CD4-positive, alpha-beta memory T cell (primary cell): Measurements from ENCODE around the gene ALAS1. TPM values are rescaled to one million over a fixed set of nuclear protein-coding genes. Genes with fewer than 3 reads are reported as not detected.

ENCODE experiments used
- CTCF ChIA-PET: fragments of 350-600 bp; sonication (Branson Sonifier 250); formaldehyde crosslinking; loops from one replicate; lab custom pipeline; 2021; ENCODE audit warnings: inconsistent platforms; ENCODE audit not compliant: partially characterized antibody; lab: Charles Lee
- POLR2A ChIA-PET: fragments of 350-600 bp; sonication (Branson Sonifier 250); formaldehyde crosslinking; loops from one replicate; lab custom pipeline; 2021; ENCODE audit not compliant: partially characterized antibody; lab: Charles Lee
- DNase-seq, 5 donors: peaks; one replicate each; pipeline versions ENCODE4 v3.0.0 to v3.0.0-alpha.2; 2020 to 2022; ENCODE audit warnings: mixed read lengths in 1 of 5
- H3K27ac ChIP-seq: one replicate; pipeline ENCODE4 v1.7.0; 2013; ENCODE audit warnings: low read depth, low read length
- H3K27me3 ChIP-seq: 2 replicates; pipeline ENCODE4 v1.7.0; 2013; ENCODE audit warnings: mild to moderate bottlenecking, low read length, moderate library complexity; ENCODE audit not compliant: insufficient read depth
- H3K36me3 ChIP-seq: 2 replicates; pipeline ENCODE4 v1.7.0; 2013; ENCODE audit warnings: mild to moderate bottlenecking, low read length, moderate library complexity; ENCODE audit not compliant: insufficient read depth
- H3K4me1 ChIP-seq: 2 replicates; pipeline ENCODE4 v1.7.0; 2013; ENCODE audit warnings: mild to moderate bottlenecking, low read length, moderate library complexity; ENCODE audit not compliant: insufficient read depth
- H3K4me3 ChIP-seq, 2 donors: one replicate each; pipeline ENCODE4 v1.7.0; 2013; ENCODE audit warnings: low read length in 2 of 2, mild to moderate bottlenecking in 1 of 2
- H3K9me3 ChIP-seq, 2 donors: one replicate each; pipeline ENCODE4 v1.7.0; 2013; ENCODE audit warnings: low read length in 2 of 2, control low read depth in 1 of 2; ENCODE audit not compliant: control insufficient read depth in 1 of 2
- H3K27ac Mint-ChIP-seq, 7 donors: one replicate each; pipeline ENCODE4 v1.8.0; 2020 to 2021; ENCODE audit warnings: mixed read lengths in 7 of 7, mild to moderate bottlenecking in 6 of 7, inconsistent platforms in 3 of 7, moderate library complexity in 3 of 7
- H3K27me3 Mint-ChIP-seq, 2 donors: one replicate each; pipeline ENCODE4 v1.8.0; 2020 to 2021; ENCODE audit warnings: mixed read lengths in 2 of 2
- H3K36me3 Mint-ChIP-seq, 2 donors: one replicate each; pipeline ENCODE4 v1.8.0; 2020 to 2021; ENCODE audit warnings: mixed read lengths in 2 of 2, inconsistent platforms in 1 of 2, mild to moderate bottlenecking in 1 of 2
- H3K4me1 Mint-ChIP-seq, 4 donors: one replicate each; pipeline ENCODE4 v1.8.0; 2020 to 2021; ENCODE audit warnings: mixed read lengths in 4 of 4, mild to moderate bottlenecking in 1 of 4
- H3K4me3 Mint-ChIP-seq, 8 donors: one replicate each; pipeline ENCODE4 v1.8.0; 2020 to 2021; ENCODE audit warnings: mixed read lengths in 8 of 8, mild to moderate bottlenecking in 7 of 8, moderate library complexity in 6 of 8, inconsistent platforms in 3 of 8
- H3K9me3 Mint-ChIP-seq, 8 donors: one replicate each; pipeline ENCODE4 v1.8.0; 2020 to 2021; ENCODE audit warnings: mixed read lengths in 8 of 8, mild to moderate bottlenecking in 5 of 8, inconsistent platforms in 3 of 8, moderate library complexity in 1 of 8
- intact Hi-C: fragments of 100-400 bp; cut with micrococcal nuclease; formaldehyde crosslinking; loops from one replicate; pipeline ENCODE4 v1.15.1; 2023
- polyA plus RNA-seq, 2 donors: library from polyadenylated mRNA; unstranded; fragments of 300-500 nt; fragmentation: Illumina TruSeq; gene quantifications; one replicate each; pipeline ENCODE4 v1.2.3, GENCODE V29; 2021
- total RNA-seq, 2 experiments: library from RNA; stranded (reverse); gene quantifications; one replicate each; pipeline ENCODE4 v1.2.3, GENCODE V29; 2021

ALAS1 gene
- total and polyA plus RNA-seq, 4 experiments from 2014 or later: 30.0 to 35.4 (median 32.5) TPM

DNA sequence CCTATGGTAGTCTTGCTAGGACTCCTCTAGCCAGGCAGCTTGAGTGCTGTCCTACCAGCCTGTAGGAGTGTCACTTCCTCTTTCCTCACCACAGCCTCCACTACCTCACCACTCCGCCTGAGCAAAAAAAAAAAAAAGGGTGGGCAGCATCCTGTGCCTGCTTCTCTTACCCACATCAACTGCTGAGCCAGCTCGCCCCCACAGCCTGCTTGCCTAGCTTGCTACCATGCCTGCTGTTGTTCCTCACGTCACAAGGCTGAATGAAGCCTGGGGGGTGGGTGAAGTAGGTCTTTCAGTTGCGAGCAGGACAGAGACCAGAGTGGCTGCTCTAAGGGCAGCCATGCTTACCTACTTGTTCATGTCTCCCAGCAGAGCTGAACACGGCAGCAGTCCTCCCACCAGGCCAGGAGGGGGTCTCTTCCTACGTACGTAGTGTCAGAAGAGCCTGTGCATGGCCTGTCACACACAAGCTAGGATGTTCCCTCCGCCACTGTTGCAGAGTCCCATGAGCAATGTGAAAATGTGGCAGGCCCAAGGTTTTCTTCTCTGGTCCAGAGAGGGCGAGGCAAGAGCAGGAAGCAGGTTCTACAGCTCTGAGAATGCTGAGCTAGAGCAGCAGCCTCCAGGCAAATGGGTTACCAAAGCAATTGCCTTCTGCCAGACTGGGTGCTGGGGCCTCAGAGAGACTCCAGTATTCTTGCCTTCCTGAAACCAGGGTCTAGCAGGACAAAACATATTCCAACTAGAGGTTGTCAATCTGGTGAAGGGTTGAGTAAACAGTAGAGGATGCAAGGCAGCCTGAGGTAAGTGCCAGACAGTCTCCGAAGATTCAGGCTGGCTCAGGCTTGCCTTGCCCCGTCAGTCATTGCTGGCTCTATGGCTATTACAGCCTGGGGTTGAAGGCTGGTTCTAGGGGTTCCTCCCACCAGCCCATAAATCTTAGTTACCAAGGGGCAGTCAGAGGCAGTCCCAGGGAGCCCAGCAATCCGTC is 55.6 kb downstream of the ALAS1 start:
- CTCF ChIA-PET: interaction anchor here (1.1 to 31.1 kb wide), 9 partner anchors 8 to 86 kb away, joined by 4 to 684 read pairs (median 16); partner anchors contain the start of genes GLYCTK, PPM1M, TWF2 and WDR82
- Histone ChIP-seq H3K9me3 (no peaks in the 10 kb centered on the region), H3K4me3 (peak overlapping the region; percentile 10 to 16), H3K36me3 (peaks cover 57% of the 10 kb centered on the region), H3K27me3 (no peaks in the 10 kb centered on the region), H3K27ac (peak overlapping the region; percentile 86), H3K4me1 (peaks cover 99% of the 10 kb centered on the region)
- peaks cover 0 to 2% (median 0%) of the 10 kb centered on the region in 8 donors for H3K9me3 Mint-ChIP-seq
- peaks cover 63 to 84% of the 10 kb centered on the region in 2 donors for H3K36me3 Mint-ChIP-seq
- peak overlapping the region; percentile 97 to 100 (median 100) for H3K27ac Mint-ChIP-seq
- no peaks in the 10 kb centered on the region for H3K27me3 Mint-ChIP-seq
- peak; percentile 90 to 97 (median 93) for DNase-seq
- intact Hi-C loops: loop anchor here (1.0 kb wide), 4 partner anchors 8 to 25 kb away; partner anchors contain the start of genes PPM1M, TWF2 and WDR82
- H3K4me3 Mint-ChIP-seq: peak overlapping the region; percentile 85 to 97 (median 90)
- POLR2A ChIA-PET: interaction anchor here (0.6 to 38.1 kb wide), 14 partner anchors 7 to 514 kb away, joined by 3 to 1950 read pairs (median 6); partner anchors contain the start of genes ACY1, GLYCTK, PPM1M and TLR9
- H3K4me1 Mint-ChIP-seq: peaks cover 54 to 99% (median 82%) of the 10 kb centered on the region in 4 donors

GRCh38 chr3:52254608-52255007 is 56.6 kb downstream of the ALAS1 start:
- intact Hi-C loops: no loop called here
- Mint-ChIP-seq H3K4me1 (peaks cover 55 to 99% (median 84%) of the 10 kb centered on the region in 4 donors), H3K4me3 (peak overlapping the region in 4 of 8 donors; percentile 39 to 97 (median 90)), H3K36me3 (peaks cover 67 to 85% of the 10 kb centered on the region in 2 donors), H3K9me3 (peaks cover 0 to 2% (median 0%) of the 10 kb centered on the region in 8 donors), H3K27me3 (no peaks in the 10 kb centered on the region), H3K27ac (peak overlapping the region; percentile 97 to 100 (median 100))
- peak overlapping the region; percentile 86 for H3K27ac ChIP-seq
- no peaks in the 10 kb centered on the region for H3K9me3 ChIP-seq
- no peak overlapping the region for H3K4me3 ChIP-seq
- POLR2A ChIA-PET: interaction anchor here (1.1 to 38.1 kb wide), 4 partner anchors 14 to 29 kb away, joined by 6 to 1950 read pairs (median 114); partner anchors contain the start of genes GLYCTK, PPM1M, TLR9 and TWF2
- H3K36me3 ChIP-seq: peaks cover 57% of the 10 kb centered on the region
- peaks cover 99% of the 10 kb centered on the region for H3K4me1 ChIP-seq
- H3K27me3 ChIP-seq: no peaks in the 10 kb centered on the region
- no peak for DNase-seq
- CTCF ChIA-PET: interaction anchor here (2.4 to 31.1 kb wide), 3 partner anchors 12 to 24 kb away, joined by 11 to 684 read pairs (median 74); partner anchors contain the start of genes GLYCTK, PPM1M and WDR82

DNA sequence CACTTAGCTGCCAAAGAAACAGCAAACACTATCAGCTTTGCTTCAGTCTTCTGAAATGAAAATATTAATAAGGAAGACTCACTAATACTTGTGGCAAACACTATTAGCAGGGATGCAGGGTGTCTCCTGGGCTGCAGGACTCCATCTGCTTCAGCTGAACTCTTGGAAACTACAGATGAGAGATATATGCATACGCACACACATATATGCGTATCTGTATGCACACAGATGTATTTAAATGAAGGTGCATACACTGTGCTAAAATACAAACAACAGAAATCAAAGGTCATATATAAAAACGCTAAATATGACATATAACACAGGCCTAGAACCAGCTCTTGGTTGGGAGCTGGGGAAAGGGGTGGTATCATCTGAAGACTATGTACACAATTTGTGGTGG is 58.2 kb downstream of the ALAS1 start:
- ChIA-PET POLR2A (interaction anchor here (1.1 to 38.1 kb wide), 3 partner anchors 15 to 34 kb away, joined by 3 to 1950 read pairs (median 214); partner anchors contain the start of genes GLYCTK, PPM1M, TWF2 and WDR82), CTCF (interaction anchor here (0.9 to 31.1 kb wide), 5 partner anchors 16 to 83 kb away, joined by 3 to 684 read pairs (median 3); partner anchors contain the start of genes GLYCTK, TWF2 and WDR82)
- Histone ChIP-seq H3K9me3 (no peaks in the 10 kb centered on the region), H3K36me3 (peaks cover 60% of the 10 kb centered on the region), H3K27ac (peak overlapping the region; percentile 22), H3K4me3 (no peak overlapping the region), H3K27me3 (no peaks in the 10 kb centered on the region), H3K4me1 (peaks cover 96% of the 10 kb centered on the region)
- Mint-ChIP-seq H3K27me3 (no peaks in the 10 kb centered on the region), H3K4me1 (peaks cover 49 to 98% (median 82%) of the 10 kb centered on the region in 4 donors), H3K36me3 (peaks cover 71 to 87% of the 10 kb centered on the region in 2 donors), H3K4me3 (peak overlapping the region in 1 of 8 donors; percentile 18), H3K27ac (peak overlapping the region; percentile 87 to 100 (median 99)), H3K9me3 (peaks cover 0 to 2% (median 0%) of the 10 kb centered on the region in 8 donors)
- no peak for DNase-seq
- intact Hi-C loops: no loop called here

GRCh38 chr3:52256622-52257021 is 58.7 kb downstream of the ALAS1 start:
- no peaks in the 10 kb centered on the region for H3K27me3 ChIP-seq
- ChIA-PET POLR2A (interaction anchor here (1.1 to 38.1 kb wide), 4 partner anchors 8 to 35 kb away, joined by 3 to 1950 read pairs (median 108); partner anchors contain the start of genes GLYCTK, PPM1M, TWF2 and WDR82), CTCF (interaction anchor here (1.0 to 31.1 kb wide), 3 partner anchors 22 to 83 kb away, joined by 3 to 684 read pairs (median 11); partner anchors contain the start of genes GLYCTK and WDR82)
- peaks cover 96% of the 10 kb centered on the region for H3K4me1 ChIP-seq
- no peak for DNase-seq
- H3K36me3 ChIP-seq: peaks cover 65% of the 10 kb centered on the region
- Mint-ChIP-seq H3K4me3 (peak overlapping the region in 3 of 8 donors; percentile 25 to 53 (median 41)), H3K27me3 (no peaks in the 10 kb centered on the region), H3K4me1 (peaks cover 53 to 98% (median 84%) of the 10 kb centered on the region in 4 donors), H3K27ac (peak overlapping the region; percentile 85 to 100 (median 97)), H3K9me3 (peaks cover 0 to 2% (median 0%) of the 10 kb centered on the region in 8 donors), H3K36me3 (peaks cover 74 to 91% of the 10 kb centered on the region in 2 donors)
- intact Hi-C loops: no loop called here
- peak overlapping the region; percentile 22 for H3K27ac ChIP-seq
- H3K4me3 ChIP-seq: no peak overlapping the region
- no peaks in the 10 kb centered on the region for H3K9me3 ChIP-seq

GRCh38 chr3:52257911-52258310 is 60.0 kb downstream of the ALAS1 start:
- no peaks in the 10 kb centered on the region for H3K9me3 ChIP-seq
- H3K9me3 Mint-ChIP-seq: peaks cover 0 to 2% (median 0%) of the 10 kb centered on the region in 8 donors
- no peaks in the 10 kb centered on the region for H3K27me3 ChIP-seq
- H3K4me3 ChIP-seq: no peak overlapping the region
- intact Hi-C loops: no loop called here
- DNase-seq: no peak
- H3K4me1 Mint-ChIP-seq: peaks cover 57 to 98% (median 85%) of the 10 kb centered on the region in 4 donors
- peak overlapping the region; percentile 64 to 97 (median 86) for H3K27ac Mint-ChIP-seq
- H3K4me1 ChIP-seq: peaks cover 96% of the 10 kb centered on the region
- H3K27ac ChIP-seq: peak overlapping the region; percentile 45
- peaks cover 81 to 96% of the 10 kb centered on the region in 2 donors for H3K36me3 Mint-ChIP-seq
- peaks cover 71% of the 10 kb centered on the region for H3K36me3 ChIP-seq
- ChIA-PET POLR2A (interaction anchor here (1.1 to 38.1 kb wide), 5 partner anchors 10 to 36 kb away, joined by 3 to 1950 read pairs (median 20); partner anchors contain the start of genes GLYCTK, PPM1M, TWF2 and WDR82), CTCF (interaction anchor here (1.1 to 3.6 kb wide), 4 partner anchors 14 to 81 kb away, joined by 3 to 13 read pairs (median 4); no protein-coding TSS in a partner anchor)
- H3K4me3 Mint-ChIP-seq: peak overlapping the region in 1 of 8 donors; percentile 6
- no peaks in the 10 kb centered on the region for H3K27me3 Mint-ChIP-seq

DNA sequence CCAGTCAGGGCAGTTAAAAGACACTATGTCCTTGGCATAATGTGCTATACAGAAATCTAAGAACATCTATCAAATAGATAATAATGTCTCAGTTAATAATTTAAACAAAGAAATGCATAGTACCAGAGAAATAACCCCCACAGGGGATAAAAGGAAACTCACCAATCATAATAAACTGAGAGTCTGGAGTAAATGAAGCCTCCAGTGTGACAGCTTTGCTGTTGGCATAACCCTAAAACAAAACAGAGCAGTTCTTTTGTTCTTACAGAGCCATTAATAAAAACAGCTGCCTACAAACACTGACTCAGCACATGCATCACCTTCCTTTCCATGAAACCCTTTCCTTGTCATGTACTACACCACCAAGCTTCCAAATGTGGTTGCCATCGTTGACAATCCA is 61.1 kb downstream of the ALAS1 start:
- intact Hi-C loops: no loop called here
- Mint-ChIP-seq H3K27ac (peak overlapping the region; percentile 49 to 97 (median 83)), H3K4me1 (peaks cover 57 to 98% (median 83%) of the 10 kb centered on the region in 4 donors), H3K27me3 (no peaks in the 10 kb centered on the region), H3K36me3 (peaks cover 85 to 96% of the 10 kb centered on the region in 2 donors), H3K9me3 (peaks cover 0 to 2% (median 0%) of the 10 kb centered on the region in 8 donors), H3K4me3 (no peak overlapping the region)
- Histone ChIP-seq H3K4me1 (peaks cover 97% of the 10 kb centered on the region), H3K27ac (peak overlapping the region; percentile 45), H3K36me3 (peaks cover 80% of the 10 kb centered on the region), H3K9me3 (no peaks in the 10 kb centered on the region), H3K27me3 (no peaks in the 10 kb centered on the region), H3K4me3 (no peak overlapping the region)
- no peak for DNase-seq
- POLR2A ChIA-PET: interaction anchor here (2.9 to 38.1 kb wide), 4 partner anchors 10 to 22 kb away, joined by 15 to 1950 read pairs (median 23); partner anchors contain the start of genes GLYCTK, PPM1M, TWF2 and WDR82
- CTCF ChIA-PET: interaction anchor here (0.9 to 3.6 kb wide), 8 partner anchors 12 to 80 kb away, joined by 3 to 13 read pairs (median 4); partner anchors contain the start of gene PPM1M
